ENCODE measurements around the gene LRRC4C. TPM values are rescaled to one million over a fixed set of nuclear protein-coding genes. Genes with fewer than 3 reads are reported as not detected.
"Not testable (repeated sequence)": the region's sequence is repeated elsewhere in the genome, so short reads cannot be mapped to it uniquely, and the experiment has no call there.

LRRC4C gene
- total RNA-seq, 3 donors from 2014 or later, result 0.29 to 4.1 TPM; not detected in 1

DNA sequence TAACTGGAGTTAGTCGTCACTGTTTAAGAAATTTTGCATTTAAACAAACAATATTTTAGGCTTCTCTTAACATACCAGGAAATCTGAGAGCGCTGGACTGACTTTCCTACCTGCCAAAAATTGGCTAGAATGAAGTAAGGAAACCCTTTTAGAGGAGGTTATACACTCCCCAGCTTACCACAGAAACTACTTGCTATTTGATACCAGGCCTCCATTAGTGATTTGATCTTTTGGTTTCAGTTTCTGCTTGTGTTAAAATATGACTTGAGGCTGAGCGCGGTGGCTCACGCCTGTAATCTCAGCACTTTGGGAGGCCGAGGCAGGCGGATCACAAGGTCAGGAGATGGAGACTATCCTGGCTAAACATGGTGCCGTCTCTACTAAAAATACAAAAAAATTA is 419.9 kb downstream of the LRRC4C start:
- no peaks in the 10 kb centered on the region for H3K36me3 ChIP-seq (ENCODE audit: low read depth)
- no peak overlapping the region for H3K4me3 ChIP-seq
- TF ChIP-seq CTCF (IDR thresholded peaks at IDR 0.05), result no peak
- intact Hi-C loops (cut with DNase I, micrococcal nuclease), result no loop called here
- H3K9me3 ChIP-seq, result peaks cover 13% of the 10 kb centered on the region
- no peak for ATAC-seq
- no peaks in the 10 kb centered on the region for H3K4me1 ChIP-seq (ENCODE audit: low read depth)
- no peak for DNase-seq

- intact Hi-C loops (cut with DNase I, micrococcal nuclease), result no loop called here
- no peak for DNase-seq
- no peaks in the 10 kb centered on the region for H3K36me3 ChIP-seq (ENCODE audit: low read depth)
- no peak for ATAC-seq
- H3K4me1 ChIP-seq (ENCODE audit: low read depth), result no peaks in the 10 kb centered on the region
- H3K4me3 ChIP-seq, result no peak overlapping the region
- peaks cover 14% of the 10 kb centered on the region for H3K9me3 ChIP-seq
- no peak for TF ChIP-seq CTCF (IDR thresholded peaks at IDR 0.05)
Measured at GRCh38 chr11:41031551-41032060, 427.8 kb downstream of the LRRC4C start.

DNA sequence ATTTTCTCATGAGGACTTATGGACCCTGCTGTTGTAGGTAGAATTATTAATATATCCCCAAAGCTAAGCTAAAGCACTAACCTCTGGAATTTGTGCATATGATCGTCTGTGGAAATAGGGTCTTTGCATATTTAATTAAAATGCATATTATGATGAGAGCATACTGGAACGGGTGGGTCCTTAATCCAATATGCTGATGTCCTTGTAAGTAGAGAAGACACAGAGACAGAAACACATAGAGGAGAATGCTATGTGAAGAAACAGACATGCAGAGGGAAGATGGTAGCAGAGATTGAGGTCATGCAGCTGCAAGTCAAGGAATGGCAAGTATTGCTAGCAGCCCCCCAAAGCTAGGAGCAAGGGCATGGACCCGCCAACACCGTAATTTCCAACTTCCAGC is 439.2 kb downstream of the LRRC4C start:
- no peak overlapping the region for H3K4me3 ChIP-seq
- no peaks in the 10 kb centered on the region for H3K4me1 ChIP-seq (ENCODE audit: low read depth)
- intact Hi-C loops (cut with DNase I, micrococcal nuclease), result no loop called here
- DNase-seq (no peak), ATAC-seq (no peak)
- peaks cover 2% of the 10 kb centered on the region for H3K9me3 ChIP-seq
- no peak for TF ChIP-seq CTCF (IDR thresholded peaks at IDR 0.05)
- H3K36me3 ChIP-seq (ENCODE audit: low read depth), result no peaks in the 10 kb centered on the region

- H3K9me3 ChIP-seq; H3K4me1 ChIP-seq (ENCODE audit: low read depth); DNase-seq; ATAC-seq; H3K36me3 ChIP-seq (ENCODE audit: low read depth); H3K4me3 ChIP-seq; intact Hi-C loops (cut with DNase I, micrococcal nuclease): not testable (repeated sequence)
Measured at GRCh38 chr11:41019666-41020065, 439.8 kb downstream of the LRRC4C start.

GRCh38 chr11:41018224-41018623 is 441.2 kb downstream of the LRRC4C start:
- Histone ChIP-seq H3K4me1 (ENCODE audit: low read depth) (no peaks in the 10 kb centered on the region), H3K4me3 (no peak overlapping the region), H3K36me3 (ENCODE audit: low read depth) (no peaks in the 10 kb centered on the region), H3K9me3 (peaks cover 6% of the 10 kb centered on the region)
- no peak for TF ChIP-seq CTCF (IDR thresholded peaks at IDR 0.05)
- intact Hi-C loops (cut with DNase I, micrococcal nuclease), result no loop called here
- ATAC-seq (no peak), DNase-seq (no peak)

GRCh38 chr11:41010361-41011050 is 448.9 kb downstream of the LRRC4C start:
- intact Hi-C loops (cut with DNase I, micrococcal nuclease), result no loop called here
- Histone ChIP-seq H3K36me3 (ENCODE audit: low read depth) (no peaks in the 10 kb centered on the region), H3K4me3 (no peak overlapping the region), H3K9me3 (peaks cover 27% of the 10 kb centered on the region), H3K4me1 (ENCODE audit: low read depth) (no peaks in the 10 kb centered on the region)
- no peak for TF ChIP-seq CTCF (IDR thresholded peaks at IDR 0.05)
- ATAC-seq, result no peak
- no peak for DNase-seq

All from mucosa of descending colon (tissue), 3 donors.